Chondrocyte (in vitro differentiated cells): ENCODE measurements around the gene ERC1. TPM values are rescaled to one million over a fixed set of nuclear protein-coding genes. Genes with fewer than 3 reads are reported as not detected.

Source experiments
- DNase-seq: peaks from one replicate; pipeline ENCODE4 v3.0.0; 2021; ENCODE audit warnings: mixed read lengths, low spot score
- H3K27ac Mint-ChIP-seq: one replicate; pipeline ENCODE4 v1.8.0; 2021; ENCODE audit warnings: mild to moderate bottlenecking, moderate library complexity, mixed read lengths; ENCODE audit not compliant: unreplicated experiment
- H3K27me3 Mint-ChIP-seq: 2 replicates; pipeline ENCODE4 v1.8.0; 2021; ENCODE audit warnings: low read depth, mixed read lengths
- H3K36me3 Mint-ChIP-seq: 2 replicates; pipeline ENCODE4 v1.8.0; 2021; ENCODE audit warnings: low read depth, mixed read lengths
- H3K4me1 Mint-ChIP-seq: 2 replicates; pipeline ENCODE4 v1.8.0; 2021; ENCODE audit warnings: low read depth, mild to moderate bottlenecking, mixed read lengths
- H3K4me3 Mint-ChIP-seq: one replicate; pipeline ENCODE4 v1.8.0; 2021; ENCODE audit warnings: mild to moderate bottlenecking, moderate library complexity, mixed read lengths; ENCODE audit not compliant: unreplicated experiment
- H3K9me3 Mint-ChIP-seq: 2 replicates; pipeline ENCODE4 v1.8.0; 2021; ENCODE audit warnings: low read depth, mixed read lengths
- CTCF ChIP-seq: fragments of 200-600 bp; sonication (generic); IDR thresholded peaks from 2 replicates; pipeline ENCODE4 v1.5.0; 2021; ENCODE audit warnings: antibody characterized with exemption, mild to moderate bottlenecking, moderate library complexity
- total RNA-seq: library from RNA; stranded (reverse); gene quantifications from 3 replicates; pipeline ENCODE4 v1.2.1, GENCODE V29; 2021

ERC1 gene
- total RNA-seq, 1 donor from 2014 or later: 79.3 TPM

GRCh38 chr12:1504895-1505311 is 513.9 kb downstream of the ERC1 start:
- TF ChIP-seq CTCF: no peak
- Mint-ChIP-seq H3K27ac (no peak overlapping the region), H3K4me1 (peaks cover 26% of the 10 kb centered on the region), H3K4me3 (no peak overlapping the region), H3K36me3 (peaks cover 2% of the 10 kb centered on the region), H3K27me3 (no peaks in the 10 kb centered on the region), H3K9me3 (no peaks in the 10 kb centered on the region)
- DNase-seq: no peak

- H3K9me3 Mint-ChIP-seq: no peaks in the 10 kb centered on the region
- H3K36me3 Mint-ChIP-seq: peaks cover 2% of the 10 kb centered on the region
- H3K27ac Mint-ChIP-seq: no peak overlapping the region
- no peak for TF ChIP-seq CTCF
- no peak overlapping the region for H3K4me3 Mint-ChIP-seq
- no peak for DNase-seq
- no peaks in the 10 kb centered on the region for H3K27me3 Mint-ChIP-seq
- peaks cover 20% of the 10 kb centered on the region for H3K4me1 Mint-ChIP-seq
Measured at GRCh38 chr12:1505576-1505975, 514.6 kb downstream of the ERC1 start.

GRCh38 chr12:1507308-1507707 is 516.3 kb downstream of the ERC1 start:
- Mint-ChIP-seq H3K36me3 (peaks cover 2% of the 10 kb centered on the region), H3K27ac (no peak overlapping the region), H3K27me3 (no peaks in the 10 kb centered on the region), H3K9me3 (no peaks in the 10 kb centered on the region), H3K4me3 (no peak overlapping the region), H3K4me1 (peaks cover 14% of the 10 kb centered on the region)
- DNase-seq: no peak
- TF ChIP-seq CTCF: no peak

GRCh38 chr12:1509413-1510052 is 518.5 kb downstream of the ERC1 start:
- H3K9me3 Mint-ChIP-seq: no peaks in the 10 kb centered on the region
- no peaks in the 10 kb centered on the region for H3K36me3 Mint-ChIP-seq
- no peak for TF ChIP-seq CTCF
- H3K27ac Mint-ChIP-seq: no peak overlapping the region
- H3K4me1 Mint-ChIP-seq: peaks cover 5% of the 10 kb centered on the region
- no peak overlapping the region for H3K4me3 Mint-ChIP-seq
- no peak for DNase-seq
- H3K27me3 Mint-ChIP-seq: no peaks in the 10 kb centered on the region

GRCh38 chr12:1510056-1510812 is 519.2 kb downstream of the ERC1 start:
- no peak for TF ChIP-seq CTCF

More at GRCh38 chr12:1510056-1510812, 519.2 kb downstream of the ERC1 start:
- Mint-ChIP-seq H3K27me3 (no peaks in the 10 kb centered on the region), H3K4me1 (peaks cover 2% of the 10 kb centered on the region), H3K9me3 (peaks cover 6% of the 10 kb centered on the region), H3K36me3 (peaks cover 5% of the 10 kb centered on the region), H3K27ac (no peak overlapping the region), H3K4me3 (no peak overlapping the region)
- DNase-seq: no peak
